ENCODE results near the gene RHBDD1.

DNA sequence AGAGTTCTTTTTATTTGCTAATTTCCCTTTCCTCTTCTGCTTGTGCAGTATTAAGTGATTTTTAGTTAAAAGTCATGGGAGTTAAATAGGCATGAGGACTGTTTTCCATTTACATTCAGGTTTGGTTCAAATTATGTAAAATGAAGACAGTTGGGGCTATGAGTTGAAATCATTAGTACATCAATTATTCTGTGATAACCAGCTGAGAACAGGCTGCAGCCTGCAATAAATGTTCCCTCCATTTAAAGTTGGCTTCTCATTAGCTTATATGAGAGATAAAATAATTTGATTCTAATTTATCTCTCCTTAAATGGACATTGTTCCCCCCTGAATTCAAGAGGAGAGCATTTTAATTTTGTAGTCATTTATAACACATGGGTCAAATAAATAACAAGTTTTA lies 48.3 kb downstream of the RHBDD1 start:
- TF ChIP-seq, protein P1, sequence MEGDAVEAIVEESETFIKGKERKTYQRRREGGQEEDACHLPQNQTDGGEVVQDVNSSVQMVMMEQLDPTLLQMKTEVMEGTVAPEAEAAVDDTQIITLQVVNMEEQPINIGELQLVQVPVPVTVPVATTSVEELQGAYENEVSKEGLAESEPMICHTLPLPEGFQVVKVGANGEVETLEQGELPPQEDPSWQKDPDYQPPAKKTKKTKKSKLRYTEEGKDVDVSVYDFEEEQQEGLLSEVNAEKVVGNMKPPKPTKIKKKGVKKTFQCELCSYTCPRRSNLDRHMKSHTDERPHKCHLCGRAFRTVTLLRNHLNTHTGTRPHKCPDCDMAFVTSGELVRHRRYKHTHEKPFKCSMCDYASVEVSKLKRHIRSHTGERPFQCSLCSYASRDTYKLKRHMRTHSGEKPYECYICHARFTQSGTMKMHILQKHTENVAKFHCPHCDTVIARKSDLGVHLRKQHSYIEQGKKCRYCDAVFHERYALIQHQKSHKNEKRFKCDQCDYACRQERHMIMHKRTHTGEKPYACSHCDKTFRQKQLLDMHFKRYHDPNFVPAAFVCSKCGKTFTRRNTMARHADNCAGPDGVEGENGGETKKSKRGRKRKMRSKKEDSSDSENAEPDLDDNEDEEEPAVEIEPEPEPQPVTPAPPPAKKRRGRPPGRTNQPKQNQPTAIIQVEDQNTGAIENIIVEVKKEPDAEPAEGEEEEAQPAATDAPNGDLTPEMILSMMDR (IDR thresholded peaks at IDR 0.05; ENCODE audit: poor library complexity): no peak
- no peak for TF ChIP-seq EZH2phosphoT487 (IDR thresholded peaks at IDR 0.05; ENCODE audit: low read depth, severe bottlenecking, unreplicated experiment)

All from hepatocyte (in vitro differentiated cells).